ENCODE results near the gene TSPAN3.

GRCh38 chr15:77098572-77098971, 27.7 kb upstream of the TSPAN3 start:
- TF ChIP-seq CTCF (conservative IDR thresholded peaks at IDR 0.05; ENCODE audit: low read length) (no peak), EZH2phosphoT487 (IDR thresholded peaks at IDR 0.05; ENCODE audit: borderline replicate concordance, low read depth, low read length) (no peak)

Data from OCI-LY7 (cell line).